DMS114 treated with DMSO at 0.1 percent for 48 hours (cell line): ENCODE measurements around the gene ARHGAP1.
"Not testable (repeated sequence)": the region's sequence is repeated elsewhere in the genome, so short reads cannot be mapped to it uniquely, and the experiment has no call there.

Experiments used
- DNase-seq: peaks from one replicate; lab custom pipeline; 2025; ENCODE audit not compliant: unreplicated experiment; lab: John Stamatoyannopoulos, UW

ARHGAP1 gene

GRCh38 chr11:46724088-46724487 is 23.7 kb upstream of the ARHGAP1 start:
- no peak for DNase-seq

GRCh38 chr11:46723359-46723680 is 22.9 kb upstream of the ARHGAP1 start:
- DNase-seq: no peak

GRCh38 chr11:46722566-46723358 is 22.3 kb upstream of the ARHGAP1 start:
- DNase-seq: no peak

GRCh38 chr11:46721286-46721685 is 20.9 kb upstream of the ARHGAP1 start:
- DNase-seq: no peak

- DNase-seq: no peak
These were observed 19.3 kb upstream of the ARHGAP1 start for GRCh38 chr11:46719543-46720218.

GRCh38 chr11:46719048-46719542 is 18.7 kb upstream of the ARHGAP1 start, which contains the start of gene F2:
Gene F2, plus strand, starts transcription at chr11:46719213. Its CDS starts 23 bp downstream, at chr11:46719236.
- DNase-seq: no peak

- DNase-seq: no peak
These were observed 18.0 kb upstream of the ARHGAP1 start for GRCh38 chr11:46718155-46719019.

GRCh38 chr11:46717825-46718154 is 17.4 kb upstream of the ARHGAP1 start:
- DNase-seq: not testable (repeated sequence)

- no peak for DNase-seq
These were observed 12.6 kb upstream of the ARHGAP1 start for GRCh38 chr11:46712874-46713576.

GRCh38 chr11:46711303-46711702 is 10.9 kb upstream of the ARHGAP1 start:
- DNase-seq: no peak

- no peak for DNase-seq
These were observed 10.4 kb upstream of the ARHGAP1 start for GRCh38 chr11:46710821-46711269.

- DNase-seq: not testable (repeated sequence)
These were observed 8.9 kb upstream of the ARHGAP1 start for GRCh38 chr11:46709351-46709750.

- no peak for DNase-seq
These were observed 6.5 kb upstream of the ARHGAP1 start for GRCh38 chr11:46706886-46707285.

- no peak for DNase-seq
These were observed 4.8 kb upstream of the ARHGAP1 start for GRCh38 chr11:46705070-46705688.

- no peak for DNase-seq
These were observed 747 bp upstream of the ARHGAP1 start for GRCh38 chr11:46701078-46701654.

GRCh38 chr11:46698597-46698996 is 1.8 kb downstream of the ARHGAP1 start:
- DNase-seq: no peak

GRCh38 chr11:46697723-46698122 is 2.7 kb downstream of the ARHGAP1 start:
- DNase-seq: no peak

- no peak for DNase-seq
These were observed 3.1 kb downstream of the ARHGAP1 start for GRCh38 chr11:46697303-46697702.

- DNase-seq: no peak
These were observed 4.2 kb downstream of the ARHGAP1 start for GRCh38 chr11:46696212-46696558.
